Fibroblast of gingiva (primary cell): ENCODE measurements around the gene ATL1.

Experiments
- DNase-seq: peaks from one replicate; pipeline ENCODE4 v3.0.0-alpha.2; 2011; ENCODE audit warnings: low read depth

ATL1 gene

DNA sequence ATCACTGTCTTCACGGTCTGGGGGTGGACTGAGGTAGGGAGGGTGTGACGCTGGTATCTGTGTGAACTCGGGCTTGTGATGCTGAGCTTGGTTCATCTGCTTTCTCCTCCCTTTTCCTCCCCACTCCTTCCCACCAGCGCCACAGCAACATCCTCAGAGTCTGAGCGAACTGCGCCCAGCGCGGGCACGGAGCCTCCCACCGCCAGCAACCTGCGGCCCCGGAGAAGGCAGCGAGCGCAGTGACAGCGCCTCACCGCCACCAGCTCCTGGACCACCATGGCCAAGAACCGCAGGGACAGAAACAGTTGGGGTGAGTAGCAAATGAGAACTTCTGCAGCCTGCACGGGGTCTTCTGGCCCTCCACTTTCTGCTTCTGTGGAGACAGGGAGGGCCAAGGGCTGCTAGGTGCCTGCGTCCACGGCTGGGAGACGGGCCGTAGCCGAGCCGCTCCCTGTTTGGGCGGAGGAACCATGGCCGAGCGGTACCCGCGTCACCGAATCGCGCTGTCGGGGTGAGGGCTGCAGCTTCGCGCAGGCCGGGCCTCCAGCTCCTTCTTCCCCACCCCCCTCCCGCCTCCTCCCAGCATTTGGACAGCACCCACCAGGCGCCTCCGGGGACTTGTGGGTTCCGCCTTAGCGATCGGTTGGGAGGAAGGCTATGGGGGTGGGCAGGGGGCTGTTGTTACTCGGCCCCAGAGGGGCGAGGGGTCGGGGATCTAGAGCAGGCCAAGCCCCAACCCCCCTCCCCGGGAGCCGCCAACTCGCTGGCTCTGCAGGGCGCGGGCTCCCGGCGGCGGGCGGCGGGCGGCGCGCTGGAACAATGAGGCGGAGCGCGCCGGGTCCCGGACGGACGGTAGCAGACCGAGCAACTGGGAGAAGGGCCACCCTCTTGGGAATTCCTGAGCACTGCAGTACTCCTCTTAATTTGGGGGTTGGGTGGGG lies at the start of gene ATL1:
TSS of gene ATL1 (plus strand) at position 156 of the 941 bp plus-strand sequence. CDS start at position 277, 121 bp downstream.
- peak; percentile 78 for DNase-seq

- DNase-seq: no peak
Observed at GRCh38 chr14:50510157-50510556, 49.8 kb upstream of the ATL1 start.

DNA sequence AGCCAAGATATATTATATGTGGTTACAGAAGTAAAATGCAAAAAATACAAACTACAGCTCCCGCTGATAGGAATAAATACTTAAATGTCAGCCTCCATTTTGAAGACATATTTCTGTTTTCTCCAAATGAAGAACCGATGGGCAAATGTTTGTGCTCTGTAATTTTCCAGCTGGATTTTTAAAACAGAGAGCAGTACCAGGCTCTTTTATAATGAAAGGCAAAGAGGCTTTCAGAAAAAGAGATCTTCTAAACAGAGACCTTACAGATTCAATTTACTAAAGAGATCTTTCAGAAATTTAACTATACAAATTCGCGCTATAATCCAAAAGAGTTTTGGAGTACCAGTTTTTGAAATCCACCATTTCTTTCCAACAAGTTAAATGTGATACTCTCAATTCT lies 47.5 kb upstream of the ATL1 start:
- no peak for DNase-seq

- no peak for DNase-seq
Observed at GRCh38 chr14:50516091-50516490, 43.9 kb upstream of the ATL1 start.

DNA sequence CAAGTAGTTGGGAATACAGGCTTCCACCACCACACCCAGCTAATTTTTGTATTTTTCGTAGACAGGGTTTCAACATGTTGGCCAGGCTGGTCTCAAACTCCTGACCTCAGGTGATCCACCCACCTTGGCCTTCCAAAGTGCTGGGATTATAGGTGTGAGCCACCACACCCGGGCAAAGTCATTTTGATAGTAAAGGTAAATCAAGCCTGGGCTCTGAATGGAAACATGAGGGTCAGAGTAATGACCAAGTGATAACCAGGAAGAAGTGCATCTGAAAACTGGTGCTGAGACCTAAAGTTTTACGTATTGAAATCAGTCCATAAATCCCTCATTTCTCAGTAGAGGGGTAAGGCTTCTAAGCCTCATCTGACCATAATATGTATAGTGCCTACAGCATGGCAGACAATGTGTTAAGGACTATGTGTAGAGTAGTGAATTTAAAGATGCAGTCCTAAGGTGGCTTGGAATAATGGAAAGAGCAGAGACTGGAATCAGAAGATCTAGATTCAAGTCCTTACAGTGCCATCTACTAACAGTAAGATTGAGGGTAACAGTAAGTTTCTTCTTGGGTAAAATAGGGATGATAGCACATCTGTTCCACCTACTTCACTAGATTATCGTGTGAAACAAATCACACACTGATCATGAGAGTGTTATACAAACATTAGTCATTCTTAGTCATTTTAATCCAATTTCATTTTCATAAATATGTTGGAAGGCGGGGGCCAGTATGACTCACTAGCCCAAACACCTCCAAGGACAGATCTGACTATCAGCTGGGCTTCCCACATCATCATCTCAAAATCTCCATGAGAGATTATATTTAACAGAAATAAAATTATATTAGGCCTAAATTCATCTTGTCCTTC lies 38.8 kb upstream of the ATL1 start:
- peak; percentile 64 for DNase-seq

DNA sequence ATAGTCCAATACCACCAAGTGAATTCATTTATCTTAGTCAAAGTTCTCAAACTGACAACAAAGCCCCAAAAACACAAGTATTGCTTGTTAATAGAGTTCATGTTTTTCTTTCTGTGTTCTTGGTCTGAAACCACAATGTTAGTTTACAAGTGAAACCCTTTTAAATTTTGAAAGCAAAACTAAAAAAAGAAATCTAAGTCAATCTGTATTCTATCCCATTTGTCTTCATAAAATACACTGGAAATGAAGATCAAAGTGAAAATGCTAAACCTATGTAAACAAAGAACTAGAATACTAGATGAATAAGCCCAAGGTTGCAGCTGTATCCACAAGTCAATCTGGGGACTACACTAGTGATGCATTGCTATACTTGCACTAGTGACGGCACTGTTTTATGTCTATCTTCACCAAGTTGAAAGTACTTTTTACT lies 38.0 kb upstream of the ATL1 start:
- no peak for DNase-seq

- DNase-seq: no peak
Observed at GRCh38 chr14:50523271-50524041, 36.5 kb upstream of the ATL1 start.

GRCh38 chr14:50524060-50524459 lies 35.9 kb upstream of the ATL1 start:
- DNase-seq: no peak

GRCh38 chr14:50524731-50525515 lies 35.0 kb upstream of the ATL1 start:
- DNase-seq: no peak

- no peak for DNase-seq
Observed at GRCh38 chr14:50528000-50528399, 31.9 kb upstream of the ATL1 start.

DNA sequence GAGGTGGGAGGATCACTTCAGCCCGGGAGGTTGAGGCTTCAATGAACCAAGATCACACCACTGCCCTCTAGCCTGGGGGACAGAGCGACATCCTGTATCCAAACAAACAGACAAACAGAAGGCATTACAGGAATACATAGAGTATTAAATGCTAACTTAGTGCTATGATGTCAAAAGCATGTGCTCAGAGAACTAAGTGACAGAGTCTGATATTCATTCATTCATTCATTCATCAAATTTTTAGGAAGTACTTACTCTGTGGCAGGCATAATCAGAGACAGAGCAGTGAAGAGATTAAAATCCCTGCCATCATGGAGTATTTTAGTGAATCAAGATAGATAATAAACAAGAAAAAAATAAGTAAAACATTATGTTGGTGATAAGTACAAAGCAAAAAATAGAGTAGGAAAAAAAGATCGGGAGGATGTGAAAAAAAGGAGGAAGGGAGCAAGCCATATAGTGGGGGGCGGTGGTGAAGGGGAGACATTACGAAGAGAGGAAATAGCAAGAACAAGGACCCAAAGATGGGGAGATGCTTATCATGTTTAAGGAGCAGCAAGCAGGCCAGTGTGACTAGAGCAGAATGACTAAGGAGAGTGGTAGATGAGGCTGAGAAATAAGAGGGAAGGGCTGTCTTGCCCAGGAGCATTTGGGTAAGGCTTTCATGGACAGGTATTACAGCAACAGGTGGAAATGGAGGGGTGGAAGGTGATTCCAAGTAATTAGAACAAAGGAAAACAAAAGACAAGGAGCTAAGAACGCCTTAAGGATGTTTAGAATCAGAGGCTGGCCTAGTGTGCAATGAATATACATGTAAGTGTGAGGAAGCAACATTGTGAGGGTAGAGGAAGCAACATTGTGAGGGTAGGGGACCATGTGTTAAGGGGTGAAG lies 30.4 kb upstream of the ATL1 start:
- no peak for DNase-seq

GRCh38 chr14:50530358-50530757 lies 29.6 kb upstream of the ATL1 start:
- peak; percentile 22 for DNase-seq

GRCh38 chr14:50530794-50531365 lies 29.1 kb upstream of the ATL1 start:
- no peak for DNase-seq

DNA sequence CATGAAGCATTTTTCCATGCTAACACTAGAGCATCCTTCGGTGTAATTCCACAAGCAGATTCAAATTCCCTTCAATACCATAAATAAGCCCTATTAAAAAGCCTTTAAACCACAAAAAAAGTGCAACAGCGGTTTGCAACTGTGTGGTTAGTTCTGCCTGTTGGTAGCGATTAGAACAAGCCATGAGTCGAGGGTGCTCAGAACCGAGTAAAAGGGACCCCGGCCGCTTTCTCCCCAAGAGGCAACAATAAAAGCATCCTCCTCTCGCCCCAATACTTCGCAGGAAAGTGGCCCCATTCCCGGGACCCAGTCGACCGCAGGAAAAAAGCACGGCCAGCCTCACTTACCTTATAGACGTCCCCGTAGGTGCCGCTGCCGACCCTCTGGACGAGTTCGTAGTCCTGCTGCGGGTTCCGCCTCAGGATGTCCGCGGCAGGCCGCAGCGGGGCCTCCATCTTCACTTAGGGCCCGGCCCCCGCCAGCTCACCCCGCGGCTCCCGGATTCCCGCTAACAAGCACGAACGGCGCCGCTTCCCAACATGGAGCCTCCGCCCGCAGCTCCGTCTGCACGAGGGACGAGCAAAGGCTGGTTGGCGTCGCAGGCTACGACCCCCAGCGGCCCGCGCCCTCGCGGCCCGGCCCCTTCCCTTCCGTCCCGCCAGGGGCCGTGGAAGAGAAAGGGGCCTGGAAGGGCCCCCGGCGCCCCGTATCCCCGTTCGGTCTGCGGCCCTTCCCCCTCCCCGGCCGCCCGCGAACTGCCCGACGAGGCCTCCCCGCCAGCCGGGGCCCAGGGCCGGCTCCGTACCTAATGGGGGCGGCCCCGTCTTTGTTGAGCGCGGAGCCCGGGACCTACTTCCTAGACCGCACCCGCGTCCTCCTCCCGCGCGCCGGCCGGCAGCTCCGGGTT lies 28.1 kb upstream of the ATL1 start:
- DNase-seq: peak; percentile 24

- DNase-seq: peak; percentile 90
Observed at GRCh38 chr14:50532502-50533240, 27.3 kb upstream of the ATL1 start, which contains the start of gene MAP4K5. TSS of gene MAP4K5 (minus strand) at chr14:50532569. CDS start at chr14:50532049, 520 bp downstream.

- DNase-seq: no peak
Observed at GRCh38 chr14:50533241-50533705, 26.7 kb upstream of the ATL1 start.

DNA sequence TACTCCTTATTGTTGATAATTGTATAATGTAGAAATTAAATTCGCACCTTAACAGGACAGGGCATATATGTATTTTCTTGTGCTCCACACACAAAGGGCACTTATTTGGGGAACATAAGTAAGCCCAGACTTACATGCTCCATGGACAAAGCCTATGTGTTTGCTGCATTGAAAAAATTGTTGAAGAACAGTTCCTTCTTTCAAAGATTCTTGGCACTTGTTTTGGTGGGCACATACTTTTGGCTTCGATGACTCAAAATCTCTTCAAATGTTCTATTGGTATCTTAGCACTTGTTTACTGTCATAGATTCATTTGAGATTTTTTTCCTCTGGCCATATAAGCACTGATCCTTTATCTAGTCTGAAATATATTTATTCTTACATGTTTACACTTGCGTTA lies 26.1 kb upstream of the ATL1 start:
- no peak for DNase-seq

DNA sequence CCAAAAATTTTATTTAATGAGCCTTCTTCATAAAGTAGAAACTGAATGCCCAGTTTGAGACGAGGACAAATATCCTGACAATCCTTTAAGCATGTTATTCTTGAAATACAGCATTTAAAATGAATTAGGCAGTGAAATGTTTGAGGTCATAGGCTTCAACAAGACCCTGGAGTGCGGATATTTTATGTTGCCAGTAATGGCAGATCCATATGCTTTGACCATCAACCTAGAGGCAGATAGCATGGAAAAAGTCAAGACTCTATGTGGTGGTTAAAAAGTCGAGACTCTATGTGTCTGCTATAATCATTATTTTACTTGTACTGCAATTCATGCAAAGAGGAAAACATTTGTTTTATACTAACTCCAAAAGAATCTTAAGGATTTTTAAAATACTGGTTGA lies 25.5 kb upstream of the ATL1 start:
- no peak for DNase-seq
